Sigmoid colon (tissue), 7 donors: ENCODE data around the gene TLR6. TPM values are rescaled to one million over a fixed set of nuclear protein-coding genes. Genes with fewer than 3 reads are reported as not detected.

ENCODE experiments used
- DNase-seq: peaks from one replicate; pipeline ENCODE4 v3.0.0-alpha.2; 2019
- H3K27ac ChIP-seq, 4 donors: fragments of 200-600 bp; sonication (generic); one replicate each; pipeline ENCODE4 v1.5.1; 2016 to 2019; ENCODE audit warnings: mild to moderate bottlenecking in 1 of 4
- H3K27me3 ChIP-seq, 3 donors: fragments of 200-600 bp; sonication (generic); one replicate each; pipeline ENCODE4 v1.5.1; 2019; ENCODE audit warnings: mild to moderate bottlenecking in 1 of 3
- H3K36me3 ChIP-seq, 4 donors: fragments of 200-600 bp; sonication (generic); one replicate each; pipeline ENCODE4 v1.5.1; 2016 to 2019
- H3K4me1 ChIP-seq, 4 donors: fragments of 200-600 bp; sonication (generic); one replicate each; pipeline ENCODE4 v1.5.1; 2017 to 2019
- H3K4me3 ChIP-seq, 4 donors: fragments of 200-600 bp; sonication (generic); one replicate each; pipeline ENCODE4 v1.5.1; 2017 to 2019; ENCODE audit warnings: mild to moderate bottlenecking in 2 of 4, moderate library complexity in 1 of 4
- H3K9me3 ChIP-seq, 4 donors: fragments of 200-600 bp in 3 of 4; sonication (generic) in 3 of 4; one replicate each; pipeline versions ENCODE4 v1.5.1 to v1.6.1; 2013 to 2019
- CTCF ChIP-seq, 4 experiments: fragments of 450-650 bp in 3 of 4; fragments of 200-600 bp in 1 of 4; IDR thresholded peaks; one replicate each; pipeline ENCODE4 v1.5.1; 2016 to 2019; ENCODE audit warnings: antibody characterized with exemption in 4 of 4, mild to moderate bottlenecking in 3 of 4, moderate library complexity in 2 of 4
- EP300 ChIP-seq, 4 donors: sonication (generic); formaldehyde crosslinking; IDR thresholded peaks; one replicate each; pipeline ENCODE4 v1.6.1; 2017; ENCODE audit warnings: antibody characterized with exemption in 4 of 4
- POLR2A ChIP-seq, 2 donors: fragments of 450-650 bp; IDR thresholded peaks; one replicate each; pipeline ENCODE4 v1.6.1; 2016; ENCODE audit warnings: antibody characterized with exemption in 2 of 2, mild to moderate bottlenecking in 2 of 2, moderate library complexity in 2 of 2
- POLR2AphosphoS5 ChIP-seq, 4 donors: sonication (generic); formaldehyde crosslinking; IDR thresholded peaks; one replicate each; pipeline ENCODE4 v1.6.1; 2017; ENCODE audit warnings: antibody characterized with exemption in 4 of 4
- WGBS, 2 donors: extraction: QIAGEN DNeasy Blood & Tissue Kit; methylation state at CpG; one replicate each; pipeline ENCODE4 v1.1.7; 2013; 5-methylcytosine and 5-hydroxymethylcytosine counted together
- intact Hi-C: fragments of 100-400 bp; cut with DNase I; formaldehyde crosslinking; loops from one replicate; pipeline ENCODE4 v1.15.1; 2023
- polyA plus RNA-seq, 3 donors: library from polyadenylated mRNA; stranded (reverse); fragments of 200-250 nt; gene quantifications; one replicate each; pipeline ENCODE4 v1.2.3, GENCODE V29; 2013
- total RNA-seq, 4 donors: library from RNA; depleted of rRNA; stranded (reverse); fragments of >200 nt; gene quantifications; one replicate each; pipeline ENCODE4 v1.1.0, GENCODE V29; 2016
- donor health status: healthy with polysubstance abuse.
- donor health status: Bipolar disorder and iron deficiency.
- donor health status: healthy.

Gene TLR6
- total and polyA plus RNA-seq, 7 donors, result 0.60 to 4.1 (median 2.5) TPM

- 43 to 67% methylated on average over 3 of the region's 3 CpGs for WGBS, 2 donors
- peak in 1 of 4 donors; percentile 49 for TF ChIP-seq POLR2AphosphoS5 (IDR thresholded peaks at IDR 0.05)
- no peak for TF ChIP-seq CTCF (IDR thresholded peaks at IDR 0.05)
- no peak for TF ChIP-seq EP300 (IDR thresholded peaks at IDR 0.05)
- no peak for TF ChIP-seq POLR2A (IDR thresholded peaks at IDR 0.05)
- H3K27me3 ChIP-seq, result no peaks in the 10 kb centered on the region
- peaks cover 0 to 15% (median 5%) of the 10 kb centered on the region in 4 donors for H3K4me1 ChIP-seq
- intact Hi-C loops, result no loop called here
- H3K9me3 ChIP-seq, result no peaks in the 10 kb centered on the region
- no peaks in the 10 kb centered on the region for H3K36me3 ChIP-seq
- H3K27ac ChIP-seq, result peak overlapping the region; percentile 46 to 71 (median 60)
- H3K4me3 ChIP-seq, result no peak overlapping the region
- DNase-seq, result no peak
These were observed 908 bp upstream of the TLR6 start for GRCh38 chr4:38857354-38858096.

GRCh38 chr4:38856046-38856445 lies 571 bp downstream of the TLR6 start:
- Histone ChIP-seq H3K27me3 (no peaks in the 10 kb centered on the region), H3K36me3 (no peaks in the 10 kb centered on the region), H3K27ac (peak overlapping the region; percentile 14 to 68 (median 50)), H3K4me1 (peaks cover 0 to 15% (median 5%) of the 10 kb centered on the region in 4 donors), H3K4me3 (peak overlapping the region in 3 of 4 donors; percentile 7 to 30 (median 24)), H3K9me3 (no peaks in the 10 kb centered on the region)
- 12 to 17% methylated on average over 4 of the region's 4 CpGs for WGBS, 2 donors
- intact Hi-C loops, result no loop called here
- TF ChIP-seq POLR2AphosphoS5 (IDR thresholded peaks at IDR 0.05) (no peak), CTCF (IDR thresholded peaks at IDR 0.05) (no peak), EP300 (IDR thresholded peaks at IDR 0.05) (no peak), POLR2A (IDR thresholded peaks at IDR 0.05) (no peak)
- no peak for DNase-seq

GRCh38 chr4:38855466-38855865 lies 1.2 kb downstream of the TLR6 start:
- H3K9me3 ChIP-seq, result no peaks in the 10 kb centered on the region

GRCh38 chr4:38846015-38846414 lies 10.6 kb downstream of the TLR6 start:
- no peak for DNase-seq
- Histone ChIP-seq H3K4me3 (no peak overlapping the region), H3K27ac (no peak overlapping the region), H3K9me3 (no peaks in the 10 kb centered on the region), H3K27me3 (no peaks in the 10 kb centered on the region), H3K4me1 (no peaks in the 10 kb centered on the region), H3K36me3 (no peaks in the 10 kb centered on the region)
- intact Hi-C loops, result no loop called here
- WGBS, 2 donors, result 84 to 99% methylated on average over 3 of the region's 3 CpGs
- TF ChIP-seq CTCF (IDR thresholded peaks at IDR 0.05), result no peak
- no peak for TF ChIP-seq POLR2AphosphoS5 (IDR thresholded peaks at IDR 0.05)
- TF ChIP-seq EP300 (IDR thresholded peaks at IDR 0.05), result no peak
- TF ChIP-seq POLR2A (IDR thresholded peaks at IDR 0.05), result no peak

More at GRCh38 chr4:38855466-38855865, 1.2 kb downstream of the TLR6 start:
- peak overlapping the region in 2 of 4 donors; percentile 53 to 68 for H3K27ac ChIP-seq
- WGBS, 2 donors, result 79 to 80% methylated on average over 5 of the region's 5 CpGs
- peak overlapping the region in 1 of 4 donors; percentile 30 for H3K4me3 ChIP-seq
- intact Hi-C loops, result no loop called here
- H3K36me3 ChIP-seq, result no peaks in the 10 kb centered on the region
- peaks cover 0 to 15% (median 5%) of the 10 kb centered on the region in 4 donors for H3K4me1 ChIP-seq
- no peak for TF ChIP-seq CTCF (IDR thresholded peaks at IDR 0.05)
- TF ChIP-seq POLR2A (IDR thresholded peaks at IDR 0.05), result no peak
- no peak for TF ChIP-seq POLR2AphosphoS5 (IDR thresholded peaks at IDR 0.05)
- TF ChIP-seq EP300 (IDR thresholded peaks at IDR 0.05), result no peak
- H3K27me3 ChIP-seq, result no peaks in the 10 kb centered on the region
- DNase-seq, result no peak
